HG03521 (cell line): ENCODE data around the gene NKD1.

Experiments used
- ATAC-seq: cut with Tn5 transposase; IDR thresholded peaks from one replicate; pipeline ENCODE4 v1.9.1; 2021; ENCODE audit warnings: mild to moderate bottlenecking, moderate library complexity; ENCODE audit not compliant: unreplicated experiment

The NKD1 gene

GRCh38 chr16:50640391-50640790 lies 92.2 kb downstream of the NKD1 start:
- no peak for ATAC-seq

DNA sequence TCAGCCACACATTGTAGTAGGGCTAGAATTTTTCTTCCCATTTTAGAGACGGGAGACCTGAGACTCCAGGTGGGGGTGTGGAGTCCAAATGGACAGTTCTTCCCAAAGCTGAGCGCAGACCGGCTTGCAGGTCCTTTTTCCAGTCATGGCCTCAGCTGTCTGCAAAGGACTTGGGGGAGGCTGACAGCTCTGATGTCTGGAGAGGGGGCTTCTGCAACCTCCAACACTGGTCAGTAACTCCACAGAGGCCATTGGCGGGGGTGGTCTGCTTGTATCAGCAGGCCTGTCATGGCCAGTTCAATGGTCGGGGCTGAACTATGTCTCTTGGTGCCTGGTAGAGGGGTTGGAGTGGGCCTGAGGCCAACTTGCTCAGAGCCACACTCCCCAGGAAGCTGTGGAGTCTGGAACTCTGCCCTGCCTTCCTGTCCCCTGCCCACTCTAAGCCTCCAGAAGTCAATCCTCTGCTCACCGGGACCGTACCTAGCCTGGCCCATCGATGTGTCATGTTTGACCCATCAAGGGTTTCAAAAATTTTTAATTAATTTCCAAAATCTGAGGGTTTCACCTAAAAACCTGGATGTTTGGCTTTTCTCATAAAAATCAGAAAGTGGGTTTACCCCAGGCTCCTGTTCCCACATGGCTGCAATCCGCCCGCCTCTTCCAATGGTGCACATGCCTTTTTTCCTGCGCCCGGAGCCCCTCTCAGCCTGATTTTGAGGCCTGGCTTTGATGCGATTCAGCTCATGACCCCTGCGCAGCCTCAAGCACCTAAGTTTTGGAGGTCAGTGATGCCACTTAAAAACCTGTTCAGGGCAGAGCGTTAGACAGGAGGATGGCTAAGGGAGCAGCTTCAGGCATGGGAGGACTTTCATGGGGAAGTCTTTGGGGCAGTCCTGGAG lies 93.0 kb downstream of the NKD1 start:
- no peak for ATAC-seq

- ATAC-seq, result no peak
These were observed 93.6 kb downstream of the NKD1 start for GRCh38 chr16:50641818-50642187.

DNA sequence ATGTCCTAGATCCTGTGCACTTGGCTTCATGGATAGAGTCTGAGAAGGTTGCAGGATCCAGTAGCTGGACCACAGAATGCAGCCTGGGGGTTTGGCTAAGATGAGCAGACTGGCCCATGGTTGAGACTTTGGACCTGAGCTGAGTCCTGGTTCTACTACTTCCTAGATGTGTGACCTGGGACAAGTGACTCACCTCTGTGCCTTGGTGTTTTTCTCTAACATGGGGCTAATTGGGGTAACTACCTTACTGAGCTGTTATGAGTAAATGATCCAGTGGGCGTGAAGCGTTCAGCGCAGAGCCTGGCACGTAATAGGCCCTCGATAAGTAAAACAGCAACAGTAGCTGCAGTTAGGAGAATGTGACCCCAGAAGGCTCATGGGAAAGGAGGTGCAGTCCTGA lies 94.2 kb downstream of the NKD1 start:
- ATAC-seq, result no peak

GRCh38 chr16:50643192-50643591 lies 95.0 kb downstream of the NKD1 start:
- ATAC-seq, result no peak

DNA sequence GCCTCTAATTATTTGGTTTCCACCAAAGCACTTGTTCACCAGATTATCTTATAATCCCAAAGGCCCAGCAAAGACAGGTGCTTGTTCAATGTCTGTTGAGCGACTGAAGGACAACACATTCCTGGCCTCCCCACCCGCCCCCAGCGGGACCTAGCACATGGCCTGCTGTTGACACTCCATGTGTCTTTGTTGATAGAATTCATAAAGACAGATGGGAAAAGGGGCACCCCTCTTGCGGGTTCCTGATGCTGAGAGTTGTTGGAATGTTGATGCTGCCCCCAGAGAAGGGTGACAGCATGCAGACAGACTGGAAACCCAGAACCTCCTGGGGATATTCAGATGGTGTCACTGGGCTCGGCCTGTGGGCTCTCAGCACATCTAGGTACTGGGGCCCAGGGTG lies 96.0 kb downstream of the NKD1 start:
- ATAC-seq, result no peak

DNA sequence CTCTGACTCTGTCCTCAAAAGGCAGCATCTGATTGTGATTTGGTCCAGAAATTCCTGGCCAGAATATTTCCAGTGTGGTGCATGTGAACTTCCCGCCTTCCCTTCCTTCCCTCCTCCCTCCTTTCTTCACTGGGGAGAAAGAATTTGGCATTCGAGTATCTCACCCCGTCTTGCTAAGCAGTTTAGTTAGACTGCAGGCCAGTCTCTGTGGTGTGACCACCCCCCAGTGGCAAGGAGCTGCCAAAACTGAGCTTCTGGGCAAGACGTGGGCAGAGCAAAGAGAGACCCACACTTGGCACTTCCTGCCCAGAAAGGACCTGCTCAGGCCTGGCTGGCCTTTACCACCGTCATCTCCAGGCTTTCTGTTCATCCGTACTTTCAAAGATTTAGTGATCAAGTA lies 96.5 kb downstream of the NKD1 start:
- ATAC-seq, result no peak

DNA sequence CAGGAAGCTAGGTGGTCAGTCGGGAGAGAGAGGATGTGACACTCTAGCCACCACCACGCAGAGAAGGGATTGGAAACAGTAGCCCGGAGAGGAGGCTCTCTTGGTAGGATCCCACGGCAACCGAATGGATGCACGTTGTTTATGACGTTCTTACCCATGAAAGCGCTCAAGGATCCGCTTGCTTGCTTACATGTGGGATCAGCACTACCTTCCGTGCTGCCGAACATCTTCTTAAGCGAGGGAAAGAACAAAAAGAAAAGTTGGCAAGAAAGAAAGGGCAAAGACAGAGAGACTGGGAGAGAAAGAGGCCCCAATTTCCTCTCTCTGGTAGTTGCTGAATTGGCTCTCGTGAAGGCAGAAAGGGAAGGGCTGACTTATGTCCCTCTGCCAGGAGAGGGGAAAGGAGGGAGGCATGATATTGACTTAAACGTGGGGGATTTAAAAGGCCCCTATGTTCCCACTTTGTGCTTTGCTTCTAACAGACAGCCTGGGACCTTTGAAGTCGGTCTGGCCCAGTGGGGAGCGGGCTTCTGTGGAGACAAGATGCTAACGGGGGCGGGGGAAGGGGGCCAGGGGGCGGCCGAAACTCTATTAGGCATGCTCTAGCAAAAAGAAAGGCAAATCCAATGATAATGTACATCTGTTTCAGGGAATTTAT lies 97.5 kb downstream of the NKD1 start:
- ATAC-seq, result no peak

DNA sequence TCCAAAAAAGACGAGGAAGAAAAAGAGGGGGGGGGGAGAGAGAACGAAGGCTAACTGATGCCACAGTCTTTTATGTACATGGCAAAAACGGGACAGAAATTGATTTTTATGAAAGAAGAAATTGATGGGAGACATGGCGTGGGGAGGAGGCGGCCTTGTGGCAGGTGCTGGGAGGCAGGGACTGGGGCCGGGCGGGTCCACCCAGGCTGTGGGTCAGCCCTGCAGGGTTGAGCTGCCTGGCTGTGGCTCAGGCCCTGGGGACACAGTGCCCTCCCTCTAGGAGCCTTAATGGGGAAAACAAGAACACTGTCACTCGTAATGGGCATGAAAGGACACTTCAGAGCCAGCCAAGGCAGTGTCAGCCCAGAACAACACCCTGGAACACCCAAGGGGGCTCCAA lies 98.1 kb downstream of the NKD1 start:
- ATAC-seq, result no peak

DNA sequence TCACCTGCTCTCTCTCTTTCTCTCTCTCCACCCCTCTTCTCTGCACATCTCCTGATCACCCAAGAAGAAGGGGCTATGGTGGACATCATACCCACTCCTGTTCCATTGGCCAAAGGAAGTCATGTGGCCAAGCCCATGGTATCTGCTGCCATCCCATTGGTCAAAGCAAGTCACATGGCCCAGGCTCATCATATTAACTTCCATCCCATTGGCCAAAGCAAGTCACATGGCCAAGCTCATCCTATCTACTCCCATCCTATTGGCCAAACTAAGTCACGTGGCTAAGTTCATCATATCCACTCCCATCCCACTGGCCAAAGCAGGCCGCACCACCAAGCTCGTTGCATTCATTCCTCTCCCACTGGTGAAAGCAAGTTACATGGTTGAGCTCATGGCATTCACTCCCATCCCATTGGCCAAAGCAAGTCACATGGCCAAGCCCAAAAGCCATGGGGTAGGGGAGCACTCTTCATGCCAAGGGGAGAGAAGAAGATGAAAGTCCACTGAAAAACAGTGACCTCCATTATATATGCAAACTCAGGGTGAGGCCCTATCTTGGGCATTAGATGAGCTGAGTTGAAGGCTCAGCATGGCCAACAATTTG lies 103.7 kb downstream of the NKD1 start:
- no peak for ATAC-seq

DNA sequence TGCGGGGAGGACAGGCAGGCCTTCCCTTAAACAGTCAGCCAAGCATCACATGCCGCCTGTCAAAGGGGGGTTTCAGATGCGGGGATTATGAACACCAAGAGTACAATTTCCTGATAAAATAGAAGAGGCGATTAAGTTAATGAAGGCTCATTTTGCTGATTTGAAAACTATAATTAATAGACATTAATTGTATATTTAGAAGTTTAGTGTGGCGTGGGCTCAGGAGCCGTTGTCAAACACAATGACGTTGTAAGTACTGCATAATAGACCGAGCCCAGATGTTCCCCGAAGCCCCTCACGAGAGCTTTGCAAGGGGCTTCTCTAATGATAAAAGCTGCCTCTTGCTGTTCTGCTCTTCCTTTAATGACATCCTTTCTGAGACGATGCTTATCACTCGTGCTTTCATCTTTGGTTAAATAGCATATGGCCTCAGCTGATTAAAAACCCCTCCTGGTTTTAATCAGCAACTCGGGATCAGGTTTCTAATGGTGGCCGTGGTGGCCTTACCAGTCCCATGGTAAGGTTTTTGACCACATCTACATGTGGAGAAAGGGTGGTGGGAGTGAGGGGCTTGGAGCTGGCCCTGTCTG lies 104.7 kb downstream of the NKD1 start:
- no peak for ATAC-seq

DNA sequence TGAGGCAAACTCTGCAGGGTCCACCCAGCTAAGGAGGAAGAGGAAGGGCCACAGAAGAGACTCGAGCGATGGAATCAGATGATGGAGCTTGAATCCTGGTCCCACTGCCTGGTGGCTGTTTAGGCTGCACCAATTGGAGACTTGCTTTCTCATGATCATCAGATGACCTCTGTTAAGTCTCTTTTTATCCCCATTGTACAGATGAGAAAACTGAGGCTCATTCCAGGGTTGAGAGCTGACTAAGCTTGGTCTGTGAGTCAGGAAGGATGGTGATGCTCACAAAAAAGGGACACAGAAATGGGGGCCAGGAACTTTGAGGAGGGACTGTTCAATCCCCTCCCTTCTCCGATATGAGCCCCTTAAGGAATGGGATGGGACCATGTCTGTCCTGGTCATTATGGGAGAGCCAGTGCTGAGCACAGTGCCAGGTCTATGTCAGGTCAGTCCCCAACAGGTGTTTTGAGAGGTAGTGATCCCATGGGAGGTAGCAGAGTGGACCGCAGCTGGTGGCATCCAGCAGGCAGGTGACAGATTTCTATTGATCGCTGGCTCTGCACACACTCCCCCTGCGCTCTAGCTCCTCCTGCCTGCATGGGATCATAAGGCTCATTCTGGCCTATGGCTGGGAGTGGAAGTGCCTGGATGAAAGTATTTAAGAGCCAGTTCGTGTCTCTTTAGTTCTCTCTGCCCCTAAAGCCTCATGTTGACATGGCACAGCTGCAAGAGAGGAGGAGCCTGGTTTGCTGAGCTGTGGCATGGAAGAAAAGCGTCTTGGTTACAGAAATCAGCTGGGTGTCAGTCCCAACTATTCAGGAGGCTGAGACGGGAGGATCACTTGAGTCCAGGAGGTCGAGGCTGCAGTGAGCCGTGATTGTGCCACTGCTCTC lies 105.7 kb downstream of the NKD1 start:
- ATAC-seq, result no peak

- ATAC-seq, result no peak
These were observed 107.4 kb downstream of the NKD1 start for GRCh38 chr16:50655558-50656055.

- no peak for ATAC-seq
These were observed 109.0 kb downstream of the NKD1 start for GRCh38 chr16:50657241-50657640.

- no peak for ATAC-seq
These were observed 111.6 kb downstream of the NKD1 start for GRCh38 chr16:50659806-50660205.

DNA sequence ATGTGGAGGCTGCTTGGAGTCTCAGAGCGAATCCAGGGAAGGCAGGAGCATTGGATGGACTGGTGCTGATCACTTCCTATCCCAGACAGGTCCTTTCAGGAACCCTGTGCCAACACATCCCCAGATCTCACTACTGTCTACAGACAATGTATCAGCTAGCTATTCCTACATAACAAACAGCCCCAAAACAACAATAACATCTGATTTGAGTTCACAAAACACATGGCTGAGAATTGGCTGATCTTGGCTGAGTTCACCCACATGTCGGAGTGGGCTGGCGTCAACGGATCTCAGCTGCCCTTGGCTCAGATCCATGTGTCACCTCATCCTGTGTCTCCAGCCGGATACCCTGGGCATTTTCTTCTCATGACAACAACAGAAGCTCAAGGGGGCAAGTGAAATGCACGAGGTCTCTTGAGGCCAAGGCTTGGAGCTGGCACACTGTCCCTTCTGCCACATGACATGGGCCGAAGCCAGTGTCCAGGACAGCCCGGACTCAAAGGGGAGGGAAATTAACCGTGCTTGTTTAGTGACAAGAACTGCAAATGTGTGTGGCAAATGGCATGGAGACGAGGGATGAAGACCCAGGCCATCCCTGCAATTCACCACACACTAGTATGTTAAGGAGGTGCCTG lies 114.2 kb downstream of the NKD1 start:
- no peak for ATAC-seq

DNA sequence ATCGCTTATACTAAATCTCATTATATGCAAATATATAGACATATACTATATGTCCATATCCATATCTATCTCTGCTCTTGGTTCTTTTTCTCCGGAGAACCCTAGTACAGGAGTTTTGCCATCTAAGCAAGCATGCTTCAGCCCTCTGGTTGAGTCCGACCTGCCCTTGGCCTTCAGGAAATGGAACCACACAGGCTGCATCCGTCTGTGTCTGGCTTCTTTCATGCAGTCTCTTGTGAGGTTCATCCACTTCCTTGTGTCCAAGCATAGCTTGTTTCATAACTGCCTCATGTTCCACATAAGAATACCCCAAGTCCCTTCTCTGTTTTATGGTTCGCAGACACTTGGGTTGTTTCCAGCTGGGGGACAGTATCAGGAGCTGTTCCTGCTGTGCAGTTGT lies 116.1 kb downstream of the NKD1 start:
- no peak for ATAC-seq

- ATAC-seq, result no peak
These were observed 117.1 kb downstream of the NKD1 start for GRCh38 chr16:50665128-50665878.
